ENCODE measurements around the gene SORCS3.

SORCS3 gene

DNA sequence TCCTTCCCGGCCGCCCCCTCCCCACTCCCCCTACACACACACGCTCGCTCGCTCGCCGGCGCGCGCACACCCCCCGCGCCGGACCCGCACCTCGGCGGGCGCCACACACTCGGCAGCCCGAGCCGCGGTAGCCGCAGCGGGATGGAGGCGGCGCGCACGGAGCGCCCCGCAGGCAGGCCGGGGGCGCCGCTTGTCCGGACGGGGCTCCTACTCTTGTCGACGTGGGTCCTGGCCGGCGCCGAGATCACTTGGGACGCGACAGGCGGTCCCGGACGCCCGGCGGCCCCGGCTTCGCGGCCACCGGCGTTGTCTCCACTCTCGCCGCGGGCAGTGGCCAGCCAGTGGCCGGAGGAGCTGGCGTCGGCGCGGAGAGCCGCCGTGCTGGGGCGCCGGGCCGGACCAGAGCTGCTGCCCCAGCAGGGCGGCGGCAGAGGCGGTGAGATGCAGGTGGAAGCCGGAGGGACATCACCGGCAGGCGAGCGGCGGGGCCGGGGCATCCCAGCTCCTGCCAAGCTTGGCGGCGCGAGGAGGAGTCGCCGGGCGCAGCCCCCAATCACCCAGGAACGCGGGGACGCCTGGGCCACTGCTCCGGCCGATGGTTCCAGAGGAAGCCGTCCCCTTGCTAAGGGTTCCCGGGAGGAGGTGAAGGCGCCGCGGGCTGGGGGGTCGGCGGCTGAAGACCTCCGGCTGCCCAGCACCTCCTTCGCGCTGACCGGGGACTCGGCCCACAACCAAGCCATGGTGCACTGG lies at the start of gene SORCS3:
Gene SORCS3 (plus strand): TSS at position 104 of the 750 bp plus-strand sequence.
- DNase-seq, result no peak

- no peak for DNase-seq
Observed at GRCh38 chr10:104591441-104591840, 49.6 kb upstream of the SORCS3 start.

- DNase-seq, result no peak
Observed at GRCh38 chr10:104601166-104601565, 39.9 kb upstream of the SORCS3 start.

GRCh38 chr10:104608091-104608828 lies 32.8 kb upstream of the SORCS3 start:
- DNase-seq, result no peak

DNA sequence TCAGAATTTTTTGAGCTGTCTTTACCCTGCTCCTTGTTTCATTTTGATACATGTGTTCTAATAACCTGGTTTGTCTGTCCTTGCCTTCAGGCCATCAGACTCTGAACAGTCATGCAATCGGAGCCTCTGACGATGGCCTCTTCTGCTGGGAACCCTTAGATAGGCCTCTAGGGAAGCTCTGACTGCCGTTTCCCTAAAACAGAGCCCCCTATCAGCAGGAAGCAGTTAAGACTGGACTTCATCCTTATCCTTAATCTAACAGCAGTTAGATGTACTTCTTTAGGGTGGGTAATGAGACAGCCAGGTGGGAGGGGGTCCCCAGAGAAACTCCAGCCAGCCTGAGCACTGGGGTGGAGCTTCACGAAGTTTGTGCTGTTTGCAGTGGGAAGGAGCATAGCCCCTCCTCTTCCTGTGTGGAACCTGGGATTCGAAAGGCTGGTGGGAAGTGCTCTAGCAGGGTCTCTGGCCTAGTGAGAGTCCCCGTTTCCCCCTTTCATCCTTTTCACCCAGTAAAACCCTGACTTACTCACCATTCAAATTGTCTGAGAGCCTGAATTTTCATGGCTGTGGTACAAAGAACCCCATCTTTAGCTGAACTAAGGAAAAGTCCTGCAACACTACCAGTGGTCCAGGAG lies 28.4 kb upstream of the SORCS3 start:
- no peak for DNase-seq

GRCh38 chr10:104613406-104613805 lies 27.7 kb upstream of the SORCS3 start:
- no peak for DNase-seq

DNA sequence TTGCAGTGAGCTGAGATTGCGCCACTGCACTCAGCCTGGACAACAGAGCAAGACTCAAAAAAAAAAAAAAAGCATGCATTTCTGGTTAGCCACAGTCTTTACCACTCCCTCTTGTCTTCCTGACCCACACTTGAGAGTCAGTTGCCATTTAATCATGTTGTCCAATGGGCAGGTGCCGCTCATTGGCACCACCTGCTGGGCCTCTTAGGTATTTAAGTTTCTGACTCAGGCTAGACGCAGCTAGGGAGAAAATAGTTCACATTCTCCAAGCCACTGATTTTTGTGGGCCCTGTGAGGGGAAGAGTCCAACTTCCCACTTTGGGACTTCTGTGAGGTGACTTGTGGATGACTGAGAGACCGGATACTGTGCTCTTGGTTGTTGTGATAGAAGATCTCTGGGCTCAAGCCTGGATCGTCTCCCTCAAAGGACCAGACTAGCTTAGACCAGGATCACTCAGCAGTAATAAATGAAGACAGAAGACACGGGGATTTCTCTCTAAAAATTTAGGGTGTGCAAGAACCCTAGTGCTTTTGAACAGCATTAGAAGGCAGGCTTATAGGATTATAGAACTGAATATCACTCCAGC lies 26.8 kb upstream of the SORCS3 start:
- peak; percentile 36 to 48 for DNase-seq

- no peak for DNase-seq
Observed at GRCh38 chr10:104615136-104615535, 26.0 kb upstream of the SORCS3 start.

GRCh38 chr10:104617831-104618230 lies 23.3 kb upstream of the SORCS3 start:
- no peak for DNase-seq

DNA sequence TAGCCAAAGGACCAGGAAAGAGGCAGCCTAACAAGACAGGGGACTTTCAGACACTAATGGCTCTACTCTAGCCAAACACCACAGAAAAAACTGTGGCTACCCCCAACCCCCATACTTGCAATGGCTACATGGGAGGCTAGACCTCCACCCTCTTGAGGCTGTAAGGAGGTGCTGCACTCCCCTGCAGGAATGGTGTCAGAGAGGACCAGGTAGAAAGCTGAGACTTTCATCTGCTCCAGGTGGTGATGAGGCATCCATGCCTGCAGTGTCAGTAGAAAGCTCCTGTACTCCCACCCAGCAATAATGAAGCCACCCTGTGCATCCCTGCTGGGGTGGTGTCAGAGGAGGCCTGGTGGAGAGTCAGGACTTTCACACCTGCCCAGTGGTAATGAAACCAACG lies 18.9 kb upstream of the SORCS3 start:
- DNase-seq, result no peak

DNA sequence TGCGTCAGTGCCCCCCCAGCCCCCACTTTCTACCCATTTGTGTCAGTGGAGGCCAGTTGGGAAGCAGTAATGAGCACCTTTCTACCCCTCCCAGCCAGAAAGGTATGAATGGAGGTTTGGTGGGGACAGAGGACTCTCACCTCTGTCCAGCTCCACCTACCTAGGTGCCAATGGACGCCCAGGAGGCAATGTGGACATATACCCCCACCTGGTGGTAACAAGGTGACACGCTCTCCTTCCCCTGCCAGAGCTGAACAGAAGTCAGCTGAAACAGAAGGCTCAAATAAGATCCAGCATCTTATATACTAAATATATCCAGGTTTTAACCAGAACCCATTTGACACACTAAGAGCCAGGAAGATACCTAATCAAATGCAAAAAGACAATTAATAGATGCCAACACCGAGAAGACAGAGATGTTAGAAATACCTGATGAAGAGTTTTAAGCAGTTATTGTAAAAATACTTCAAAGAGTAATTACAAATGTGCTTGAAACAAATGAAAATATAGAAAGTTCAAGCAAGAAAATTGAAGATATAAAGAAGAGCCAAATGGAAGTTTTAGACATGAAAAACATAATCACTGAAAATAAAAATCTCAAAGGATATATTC lies 18.4 kb upstream of the SORCS3 start:
- no peak for DNase-seq

GRCh38 chr10:104630731-104631130 lies 10.4 kb upstream of the SORCS3 start:
- no peak for DNase-seq

- DNase-seq, result no peak
Observed at GRCh38 chr10:104631946-104632345, 9.1 kb upstream of the SORCS3 start.

DNA sequence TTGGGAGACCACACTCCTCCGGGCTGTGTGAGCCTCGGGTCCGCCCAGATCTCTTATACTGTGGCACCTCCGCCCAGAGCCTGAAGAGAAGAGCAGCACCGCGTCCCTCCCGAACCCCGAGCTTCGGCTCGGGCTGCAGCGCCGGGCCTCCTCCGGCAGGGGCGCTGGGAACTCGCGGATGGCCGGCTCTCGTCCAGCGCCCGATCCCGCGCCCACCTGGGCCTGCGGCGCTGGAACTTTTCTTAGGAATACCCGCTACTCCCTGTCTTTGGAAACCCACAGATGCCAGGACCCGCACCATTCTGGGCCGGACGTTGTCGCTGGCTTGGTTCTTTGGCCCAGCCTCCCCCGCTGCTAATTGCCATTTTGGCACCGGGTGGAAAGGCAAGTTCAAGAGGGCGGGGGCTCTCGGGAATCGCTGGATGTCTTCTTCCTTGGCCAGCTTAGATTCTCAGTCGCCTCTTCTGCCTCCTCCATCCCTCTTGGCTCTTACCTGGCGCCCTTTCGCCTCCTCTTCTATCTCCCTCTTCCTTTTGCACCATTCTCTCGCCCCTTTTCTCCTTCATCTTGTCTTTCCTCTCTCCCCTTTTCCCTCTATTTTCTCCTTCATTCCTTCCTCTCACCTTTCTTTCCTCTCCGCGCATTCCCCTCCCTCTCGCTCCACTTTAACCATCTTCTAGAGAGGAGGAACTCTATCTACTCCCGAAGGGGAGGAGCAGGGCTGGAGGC lies 2.1 kb upstream of the SORCS3 start:
- no peak for DNase-seq

GRCh38 chr10:104639590-104640338 lies 1.3 kb upstream of the SORCS3 start:
- no peak for DNase-seq

DNA sequence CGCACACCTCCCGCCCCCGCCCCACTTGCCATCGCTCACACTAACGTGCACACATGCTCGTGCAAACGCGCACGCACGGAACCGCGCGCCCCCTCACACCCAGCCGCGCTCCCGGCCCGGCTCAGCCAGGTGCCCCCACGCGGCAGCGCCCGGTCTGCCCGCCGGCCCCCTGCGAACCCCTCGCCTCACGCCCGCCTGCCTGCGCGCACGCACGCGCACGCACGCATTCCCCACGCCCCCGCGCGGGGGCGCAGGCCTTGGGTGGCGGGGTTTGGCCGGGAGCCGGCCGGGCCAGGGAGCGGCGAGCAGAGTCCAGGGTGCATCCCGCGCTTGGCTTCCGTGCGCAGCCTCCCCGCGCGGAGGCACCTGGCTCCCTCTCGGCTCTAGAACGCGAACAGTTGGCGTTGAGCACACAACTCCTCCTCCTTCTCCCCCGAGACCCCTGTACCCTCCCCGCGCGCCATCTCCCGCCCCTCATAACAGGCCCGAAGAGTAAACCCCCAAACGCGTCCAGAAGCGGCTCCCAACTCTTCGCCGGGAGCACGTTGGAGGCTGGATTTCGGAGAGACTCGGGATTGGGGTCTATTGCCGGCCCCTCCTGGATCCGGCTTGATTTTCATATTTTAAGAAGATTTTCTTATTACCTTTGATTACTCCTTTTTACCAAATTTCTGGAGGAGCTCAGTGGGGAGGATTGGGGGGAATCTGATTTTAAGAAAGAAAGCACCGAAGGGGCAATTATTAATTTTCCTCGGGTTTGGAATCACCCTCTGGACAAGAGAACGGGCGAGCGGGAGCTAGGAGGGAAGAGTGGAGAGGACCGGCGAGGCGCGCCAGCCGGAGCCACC lies 527 bp upstream of the SORCS3 start:
- no peak for DNase-seq

GRCh38 chr10:104641937-104642657 lies 1.0 kb downstream of the SORCS3 start:
- DNase-seq, result no peak

DNA sequence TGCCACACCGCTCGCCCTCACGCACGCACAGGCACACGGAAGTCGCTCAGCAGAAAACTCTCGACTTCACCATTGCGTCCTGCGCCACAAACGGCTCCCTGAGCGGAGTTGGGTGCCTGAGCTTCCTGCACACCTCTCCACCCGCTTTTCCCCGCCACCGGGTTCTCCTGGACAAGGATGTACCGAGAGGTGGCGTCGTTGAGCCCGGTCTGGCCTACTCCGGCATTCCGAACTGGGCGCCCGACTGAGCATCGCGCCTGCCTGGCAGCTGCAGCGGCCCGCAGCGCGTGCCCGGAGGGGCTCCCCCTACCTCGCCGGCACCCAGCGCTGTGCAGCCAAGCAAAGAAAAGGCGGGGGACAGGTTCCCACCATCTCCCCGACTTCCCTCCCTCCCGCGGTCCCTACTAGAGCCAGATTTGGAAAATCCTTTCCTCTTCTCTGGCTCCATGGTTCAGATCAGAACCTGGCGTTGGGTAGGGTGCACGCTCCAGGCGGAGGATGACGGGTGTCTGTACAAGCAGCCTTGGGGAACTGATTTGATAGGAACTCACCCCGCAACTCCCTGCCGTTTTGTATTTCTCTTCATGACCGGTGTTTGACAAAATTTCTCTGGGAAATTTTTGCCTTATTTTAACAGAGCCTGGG lies 1.7 kb downstream of the SORCS3 start:
- peak; percentile 23 to 34 for DNase-seq

DNA sequence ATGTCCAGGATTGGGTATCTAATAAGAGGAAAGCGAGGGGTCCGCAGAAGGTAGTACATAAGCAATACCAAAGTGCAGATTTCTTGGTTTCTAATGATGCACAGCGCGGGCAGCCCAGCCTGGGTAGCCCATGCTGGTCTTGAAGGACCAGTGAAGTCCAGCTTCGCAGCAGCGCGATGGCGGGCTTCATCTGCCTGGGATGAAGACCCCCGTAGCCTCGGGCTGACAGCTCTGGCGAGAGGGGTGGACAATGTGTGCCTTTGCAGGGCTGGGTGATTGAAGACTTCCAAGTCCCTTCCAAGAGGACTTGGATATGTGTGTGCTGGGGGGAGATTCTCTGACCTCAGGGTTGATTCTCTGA lies 2.2 kb downstream of the SORCS3 start:
- DNase-seq, result no peak

DNA sequence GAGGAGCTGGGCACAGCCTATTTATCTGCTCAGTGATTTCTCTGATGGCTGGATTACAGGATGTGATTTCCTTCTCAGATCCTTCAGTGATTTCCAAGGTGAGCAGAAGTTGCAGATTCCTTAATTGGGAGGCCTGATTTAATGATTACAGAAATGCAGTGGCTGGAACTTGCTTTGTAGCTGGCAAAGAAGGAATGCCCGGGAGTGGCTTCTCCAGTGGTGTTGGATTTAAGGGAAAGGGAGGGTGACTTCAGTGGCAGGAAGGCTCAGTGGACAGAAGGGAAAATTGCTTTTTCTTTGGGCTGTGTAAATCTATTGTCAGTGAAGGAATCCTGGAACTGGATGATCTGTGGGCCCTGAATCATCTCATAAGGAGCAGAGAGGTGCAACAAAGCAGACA lies 5.1 kb downstream of the SORCS3 start:
- DNase-seq, result no peak
